ENCODE measurements around the gene TSPAN32.
"Not testable (repeated sequence)": the region's sequence is repeated elsewhere in the genome, so short reads cannot be mapped to it uniquely, and the experiment has no call there.

The TSPAN32 gene

GRCh38 chr11:2280208-2280607, 21.6 kb upstream of the TSPAN32 start:
- DNase-seq, result no peak

GRCh38 chr11:2286350-2286749, 15.5 kb upstream of the TSPAN32 start:
- DNase-seq, result not testable (repeated sequence)

GRCh38 chr11:2287091-2287490, 14.7 kb upstream of the TSPAN32 start:
- DNase-seq, result no peak

GRCh38 chr11:2289350-2289749, 12.5 kb upstream of the TSPAN32 start:
- DNase-seq, result no peak

- DNase-seq, result no peak
Observed at GRCh38 chr11:2289859-2290258, 12.0 kb upstream of the TSPAN32 start.

- DNase-seq, result no peak
Observed at GRCh38 chr11:2290351-2290841, 11.4 kb upstream of the TSPAN32 start.

- no peak for DNase-seq
Observed at GRCh38 chr11:2293531-2293971, 8.3 kb upstream of the TSPAN32 start.

- DNase-seq, result no peak
Observed at GRCh38 chr11:2293984-2294925, 7.6 kb upstream of the TSPAN32 start.

GRCh38 chr11:2294926-2295290, 6.9 kb upstream of the TSPAN32 start:
- DNase-seq, result no peak

- no peak for DNase-seq
Observed at GRCh38 chr11:2295971-2296912, 5.6 kb upstream of the TSPAN32 start.

- no peak for DNase-seq
Observed at GRCh38 chr11:2296913-2297622, 4.7 kb upstream of the TSPAN32 start.

- DNase-seq, result no peak
Observed at GRCh38 chr11:2297623-2298030, 4.2 kb upstream of the TSPAN32 start.

- no peak for DNase-seq
Observed at GRCh38 chr11:2298131-2298794, 3.5 kb upstream of the TSPAN32 start.

- no peak for DNase-seq
Observed at GRCh38 chr11:2298795-2299761, 2.7 kb upstream of the TSPAN32 start.

- no peak for DNase-seq
Observed at GRCh38 chr11:2299773-2300172, 2.0 kb upstream of the TSPAN32 start.

GRCh38 chr11:2300290-2300935, 1.4 kb upstream of the TSPAN32 start:
- no peak for DNase-seq

GRCh38 chr11:2300936-2301630, 730 bp upstream of the TSPAN32 start:
- DNase-seq, result no peak

GRCh38 chr11:2302306-2302895, 588 bp downstream of the TSPAN32 start:
- DNase-seq, result no peak

Measured in hypothalamus (tissue), 51 donors.